ENCODE results near the gene SUN5. TPM values are rescaled to one million over a fixed set of nuclear protein-coding genes. Genes with fewer than 3 reads are reported as not detected.
A peak's percentile ranks its signal among the peaks of the same experiment; 100 is the strongest.

SUN5 gene
- total and polyA plus RNA-seq, 2 donors from 2014 or later = not detected

DNA sequence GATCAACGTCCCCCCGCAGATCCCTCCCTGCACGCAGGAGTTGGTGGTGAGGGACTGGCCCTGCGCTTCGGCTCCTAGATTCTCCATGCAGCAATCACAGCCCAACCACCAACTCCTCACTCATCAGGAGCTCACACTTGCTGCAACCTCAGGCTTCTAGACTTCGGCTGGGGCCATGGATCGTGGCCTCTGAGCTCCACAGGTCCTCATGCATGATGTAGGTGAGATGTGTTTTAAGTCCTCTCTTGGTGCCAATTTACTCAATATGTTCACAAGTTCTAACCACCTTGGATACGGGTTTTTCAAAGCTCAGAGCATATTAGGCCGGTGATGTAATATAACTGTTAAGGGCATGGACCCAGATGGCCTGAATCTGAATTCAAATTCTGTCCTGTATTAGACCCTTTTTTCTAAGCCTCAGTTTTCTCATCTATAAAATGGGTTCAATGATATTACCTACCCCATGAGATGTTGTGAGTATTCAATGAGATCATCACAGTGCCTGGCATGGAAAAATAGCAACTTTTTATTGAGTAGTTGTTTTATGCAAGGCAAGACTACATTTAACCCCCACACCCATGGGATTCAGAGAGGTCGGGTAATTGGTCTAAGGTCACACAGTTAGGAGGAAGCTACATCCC lies 31.0 kb downstream of the SUN5 start:
- no peak overlapping the region for H3K27ac ChIP-seq (ENCODE audit: low read depth in 2 of 2, low read length in 2 of 2)

DNA sequence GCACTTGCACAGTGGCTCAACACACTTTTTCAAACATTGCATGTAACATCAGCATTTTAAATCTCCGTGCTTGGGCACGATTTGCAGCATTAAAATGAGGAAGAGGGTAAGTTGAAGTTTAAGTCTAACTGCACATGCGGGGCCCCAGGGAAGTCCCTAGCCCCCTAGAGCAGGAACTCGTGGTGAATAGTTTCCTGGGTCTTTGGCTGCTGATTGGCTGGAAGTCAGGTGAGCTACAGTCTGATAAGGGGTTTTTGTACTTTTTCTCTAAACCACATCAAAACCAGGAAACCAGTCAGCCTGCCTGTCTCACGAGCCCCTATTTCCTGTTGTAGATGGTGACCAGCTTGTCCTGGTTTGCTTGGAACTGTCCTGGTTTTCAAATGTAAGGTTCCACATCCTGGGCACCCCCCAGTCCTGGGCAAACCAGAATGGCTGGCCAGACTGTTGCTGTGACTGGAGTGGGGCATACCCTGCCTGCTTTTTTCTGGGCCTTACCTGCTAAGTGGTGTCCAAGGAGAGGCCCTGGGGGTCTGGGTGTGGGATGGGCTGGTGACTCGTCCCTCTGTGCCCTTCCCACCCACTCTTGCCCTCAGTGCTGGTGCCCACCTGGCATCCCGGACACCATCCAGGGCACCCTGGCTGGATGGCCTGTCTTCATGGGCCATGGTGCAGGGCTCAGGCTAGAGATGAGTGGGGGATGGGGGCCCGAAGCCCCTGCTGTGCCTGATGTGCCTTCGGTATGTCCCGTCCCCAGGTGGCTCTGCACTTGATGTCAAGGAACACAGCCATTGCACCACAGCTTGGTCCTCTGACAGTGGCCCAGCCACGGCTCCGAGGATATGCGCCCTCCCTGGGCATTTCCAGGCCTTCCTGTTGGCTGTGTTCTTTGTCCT lies 31.8 kb downstream of the SUN5 start:
- intact Hi-C loops (cut with DNase I) = no loop called here
- Histone ChIP-seq H3K36me3 (ENCODE audit: control insufficient read depth in 2 of 3, insufficient read depth in 3 of 3, low read length in 3 of 3) (no peaks in the 10 kb centered on the region), H3K4me3 (ENCODE audit: low read length in 3 of 3) (no peak overlapping the region), H3K9ac (ENCODE audit: low read length in 3 of 3) (no peak overlapping the region), H3K27me3 (ENCODE audit: control insufficient read depth, insufficient read depth, low read length) (no peaks in the 10 kb centered on the region), H3K4me1 (ENCODE audit: control insufficient read depth in 2 of 3, insufficient read depth in 2 of 3, low read depth in 1 of 3, low read length in 3 of 3) (no peaks in the 10 kb centered on the region), H3K9me3 (ENCODE audit: control insufficient read depth in 2 of 3, insufficient read depth in 1 of 3, low read length in 3 of 3) (no peaks in the 10 kb centered on the region), H3K27ac (ENCODE audit: low read depth in 2 of 2, low read length in 2 of 2) (no peak overlapping the region)
- DNase-seq = peak in 2 of 5 donors; percentile 19 to 59
- TF ChIP-seq, protein P1, sequence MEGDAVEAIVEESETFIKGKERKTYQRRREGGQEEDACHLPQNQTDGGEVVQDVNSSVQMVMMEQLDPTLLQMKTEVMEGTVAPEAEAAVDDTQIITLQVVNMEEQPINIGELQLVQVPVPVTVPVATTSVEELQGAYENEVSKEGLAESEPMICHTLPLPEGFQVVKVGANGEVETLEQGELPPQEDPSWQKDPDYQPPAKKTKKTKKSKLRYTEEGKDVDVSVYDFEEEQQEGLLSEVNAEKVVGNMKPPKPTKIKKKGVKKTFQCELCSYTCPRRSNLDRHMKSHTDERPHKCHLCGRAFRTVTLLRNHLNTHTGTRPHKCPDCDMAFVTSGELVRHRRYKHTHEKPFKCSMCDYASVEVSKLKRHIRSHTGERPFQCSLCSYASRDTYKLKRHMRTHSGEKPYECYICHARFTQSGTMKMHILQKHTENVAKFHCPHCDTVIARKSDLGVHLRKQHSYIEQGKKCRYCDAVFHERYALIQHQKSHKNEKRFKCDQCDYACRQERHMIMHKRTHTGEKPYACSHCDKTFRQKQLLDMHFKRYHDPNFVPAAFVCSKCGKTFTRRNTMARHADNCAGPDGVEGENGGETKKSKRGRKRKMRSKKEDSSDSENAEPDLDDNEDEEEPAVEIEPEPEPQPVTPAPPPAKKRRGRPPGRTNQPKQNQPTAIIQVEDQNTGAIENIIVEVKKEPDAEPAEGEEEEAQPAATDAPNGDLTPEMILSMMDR (IDR thresholded peaks at IDR 0.05; ENCODE audit: borderline replicate concordance, extremely low read depth, insufficient read depth) = no peak
- FAIRE-seq = no peak

More for the DNA sequence above, 31.0 kb downstream of the SUN5 start:
- TF ChIP-seq, protein P1 (IDR thresholded peaks at IDR 0.05; ENCODE audit: borderline replicate concordance, extremely low read depth, insufficient read depth) = no peak
- DNase-seq (no peak), FAIRE-seq (no peak)
- no peaks in the 10 kb centered on the region for H3K4me1 ChIP-seq (ENCODE audit: control insufficient read depth in 2 of 3, insufficient read depth in 2 of 3, low read depth in 1 of 3, low read length in 3 of 3)
- no peaks in the 10 kb centered on the region for H3K27me3 ChIP-seq (ENCODE audit: control insufficient read depth, insufficient read depth, low read length)
- H3K4me3 ChIP-seq (ENCODE audit: low read length in 3 of 3) = no peak overlapping the region
- H3K9me3 ChIP-seq (ENCODE audit: control insufficient read depth in 2 of 3, insufficient read depth in 1 of 3, low read length in 3 of 3) = no peaks in the 10 kb centered on the region
- intact Hi-C loops (cut with DNase I) = no loop called here
- no peaks in the 10 kb centered on the region for H3K36me3 ChIP-seq (ENCODE audit: control insufficient read depth in 2 of 3, insufficient read depth in 3 of 3, low read length in 3 of 3)
- H3K9ac ChIP-seq (ENCODE audit: low read length in 3 of 3) = no peak overlapping the region

DNA sequence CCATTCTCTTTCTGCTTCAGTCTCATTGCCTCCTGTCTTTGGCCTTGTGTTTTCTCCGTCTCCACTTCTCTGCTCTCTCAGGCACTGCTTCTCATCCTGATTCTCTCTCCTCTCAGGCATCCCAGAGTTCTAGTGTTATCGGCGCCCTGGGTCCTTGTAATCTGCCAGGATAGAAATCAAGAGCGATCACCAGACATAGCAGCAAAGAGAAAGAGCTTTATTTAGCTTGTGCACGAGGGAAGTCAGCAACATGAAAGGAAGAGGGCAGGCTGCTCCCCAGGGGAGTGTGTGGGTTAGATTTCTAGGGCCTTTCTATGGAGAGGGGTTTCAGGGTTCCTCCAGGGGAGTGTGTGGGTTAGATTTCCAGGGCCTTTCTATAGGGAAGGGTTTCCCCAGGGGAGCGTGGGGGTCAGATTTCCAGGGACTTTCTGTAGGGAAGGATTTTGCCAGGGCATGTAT lies 32.5 kb downstream of the SUN5 start:
- DNase-seq (peak in 2 of 5 donors; percentile 13 to 39), FAIRE-seq (no peak)
- Histone ChIP-seq H3K27me3 (ENCODE audit: control insufficient read depth, insufficient read depth, low read length) (no peaks in the 10 kb centered on the region), H3K9ac (ENCODE audit: low read length in 3 of 3) (no peak overlapping the region), H3K9me3 (ENCODE audit: control insufficient read depth in 2 of 3, insufficient read depth in 1 of 3, low read length in 3 of 3) (no peaks in the 10 kb centered on the region), H3K27ac (ENCODE audit: low read depth in 2 of 2, low read length in 2 of 2) (no peak overlapping the region), H3K4me3 (ENCODE audit: low read length in 3 of 3) (no peak overlapping the region), H3K4me1 (ENCODE audit: control insufficient read depth in 2 of 3, insufficient read depth in 2 of 3, low read depth in 1 of 3, low read length in 3 of 3) (no peaks in the 10 kb centered on the region), H3K36me3 (ENCODE audit: control insufficient read depth in 2 of 3, insufficient read depth in 3 of 3, low read length in 3 of 3) (no peaks in the 10 kb centered on the region)
- TF ChIP-seq, protein P1 (IDR thresholded peaks at IDR 0.05; ENCODE audit: borderline replicate concordance, extremely low read depth, insufficient read depth) = no peak
- intact Hi-C loops (cut with DNase I) = no loop called here

All from kidney (tissue), 14 donors.